Astrocyte (in vitro differentiated cells and primary cell): ENCODE measurements around the gene HLA-DQA1. TPM values are rescaled to one million over a fixed set of nuclear protein-coding genes. Genes with fewer than 3 reads are reported as not detected.

ENCODE experiments used
- DNase-seq: peaks from one replicate; pipeline ENCODE4 v3.0.0-alpha.2; 2010; ENCODE audit warnings: low read depth
- FAIRE-seq: peaks from 2 replicates; lab custom pipeline; 2011; peaks lifted over from hg19 to GRCh38; lab: Jason Lieb, UNC
- H2AFZ ChIP-seq: 2 replicates; pipeline ENCODE4 v1.6.0; 2012; ENCODE audit warnings: low read depth, low read length, inconsistent platforms
- H3K27ac ChIP-seq: 2 replicates; pipeline ENCODE4 v1.5.1; 2011; ENCODE audit warnings: low read depth, low read length, inconsistent platforms
- H3K27me3 ChIP-seq: 2 replicates; pipeline ENCODE4 v1.6.0; 2011; ENCODE audit warnings: low read length, inconsistent platforms; ENCODE audit not compliant: insufficient read depth
- H3K36me3 ChIP-seq: 2 replicates; pipeline ENCODE4 v1.5.1; 2011; ENCODE audit warnings: low read length, inconsistent platforms; ENCODE audit not compliant: insufficient read depth
- H3K4me1 ChIP-seq: 2 replicates; pipeline ENCODE4 v1.5.1; 2011; ENCODE audit warnings: low read length, inconsistent platforms; ENCODE audit not compliant: insufficient read depth
- H3K4me2 ChIP-seq: 2 replicates; pipeline ENCODE4 v1.6.0; 2012; ENCODE audit warnings: low read length, inconsistent platforms
- H3K4me3 ChIP-seq: 2 replicates; pipeline ENCODE4 v1.5.1; 2011; ENCODE audit warnings: low read depth, mild to moderate bottlenecking, low read length, inconsistent platforms; ENCODE audit not compliant: insufficient read depth
- H3K79me2 ChIP-seq: 2 replicates; pipeline ENCODE4 v1.6.0; 2012; ENCODE audit warnings: mild to moderate bottlenecking, low read length, inconsistent platforms; ENCODE audit not compliant: insufficient read depth
- H3K9ac ChIP-seq: 2 replicates; pipeline ENCODE4 v1.6.0; 2012; ENCODE audit warnings: mild to moderate bottlenecking, low read length, inconsistent platforms
- H3K9me3 ChIP-seq: 2 replicates; pipeline ENCODE4 v1.5.1; 2012; ENCODE audit warnings: low read depth, mild to moderate bottlenecking, low read length, inconsistent platforms; ENCODE audit not compliant: insufficient read depth
- H4K20me1 ChIP-seq: 2 replicates; pipeline ENCODE4 v1.6.0; 2012; ENCODE audit warnings: low read length, inconsistent platforms; ENCODE audit not compliant: insufficient read depth
- H3K27ac Mint-ChIP-seq: one replicate; pipeline ENCODE4 v1.8.0; 2021; ENCODE audit warnings: mild to moderate bottlenecking, mixed read lengths; ENCODE audit not compliant: unreplicated experiment
- H3K27me3 Mint-ChIP-seq: one replicate; pipeline ENCODE4 v1.8.0; 2021; ENCODE audit warnings: low read depth, mixed read lengths; ENCODE audit not compliant: unreplicated experiment
- H3K36me3 Mint-ChIP-seq: one replicate; pipeline ENCODE4 v1.8.0; 2021; ENCODE audit warnings: low read depth, mixed read lengths; ENCODE audit not compliant: unreplicated experiment
- H3K4me1 Mint-ChIP-seq: one replicate; pipeline ENCODE4 v1.8.0; 2021; ENCODE audit warnings: low read depth, mixed read lengths; ENCODE audit not compliant: unreplicated experiment
- H3K4me3 Mint-ChIP-seq: one replicate; pipeline ENCODE4 v1.8.0; 2021; ENCODE audit warnings: mild to moderate bottlenecking, moderate library complexity, mixed read lengths; ENCODE audit not compliant: unreplicated experiment
- H3K9me3 Mint-ChIP-seq: one replicate; pipeline ENCODE4 v1.8.0; 2021; ENCODE audit warnings: mild to moderate bottlenecking, mixed read lengths; ENCODE audit not compliant: unreplicated experiment
- EZH2 ChIP-seq: IDR thresholded peaks from 2 replicates; pipeline ENCODE4 v1.6.1; 2012; ENCODE audit warnings: mild to moderate bottlenecking, low read length, inconsistent platforms; ENCODE audit not compliant: insufficient read depth
- total RNA-seq: library from RNA; stranded (reverse); gene quantifications from 2 replicates; pipeline ENCODE4 v1.2.1, GENCODE V29; 2021
- TF ChIP-seq, protein P1 (sequence below): IDR thresholded peaks from 2 replicates; pipeline ENCODE4 v1.5.1; 2011; ENCODE audit warnings: low read depth, mild to moderate bottlenecking, inconsistent platforms, low read length, moderate library complexity; ENCODE audit not compliant: insufficient read depth

The HLA-DQA1 gene
- total RNA-seq, 1 donor from 2014 or later = not detected

DNA sequence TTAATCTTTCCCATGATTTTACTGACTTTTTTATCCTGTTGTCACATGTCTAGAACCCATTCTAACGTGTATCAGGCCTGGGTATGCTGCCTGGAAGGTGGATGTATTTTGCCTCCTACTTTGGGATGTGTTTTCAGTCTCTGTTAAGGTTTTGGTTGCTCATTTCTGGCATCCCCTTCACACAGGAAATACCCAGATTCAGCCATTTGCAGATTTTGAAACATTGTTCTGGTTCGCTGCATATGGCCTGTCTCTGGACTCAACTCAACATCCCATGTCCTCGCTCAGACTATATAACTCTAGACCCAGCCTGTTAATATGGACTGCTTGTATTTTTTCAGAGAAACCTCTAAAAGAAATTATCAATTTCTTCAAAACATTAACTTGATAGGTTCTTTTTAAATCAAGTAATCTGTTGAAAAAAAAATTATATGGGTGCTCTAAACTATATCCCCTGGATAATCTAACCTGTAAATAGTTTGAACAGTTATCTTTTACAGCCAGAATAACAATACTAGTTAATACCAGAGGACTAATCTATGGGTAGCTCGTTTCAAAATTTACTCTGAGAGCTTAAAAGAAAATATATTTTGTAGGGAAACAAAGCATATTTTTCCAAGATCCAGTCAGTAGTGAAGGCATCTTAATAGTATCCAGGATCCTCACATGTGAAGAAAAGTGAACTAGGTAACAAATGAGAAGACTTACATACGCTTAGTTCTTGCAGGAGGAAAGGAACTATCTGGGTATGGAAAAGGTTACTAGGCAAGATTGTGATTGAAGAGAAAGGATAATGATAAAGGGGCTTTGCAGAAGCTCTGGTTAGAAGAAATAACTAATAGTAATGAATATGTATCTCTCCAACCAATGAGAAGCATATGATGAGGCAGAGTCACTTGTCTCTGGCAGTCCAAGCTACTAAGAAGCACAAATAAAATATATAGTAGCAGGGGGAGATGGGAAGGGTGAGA lies 52.6 kb downstream of the HLA-DQA1 start:
- Histone ChIP-seq H3K4me2 (no peak overlapping the region), H3K4me3 (no peak overlapping the region), H3K79me2 (no peaks in the 10 kb centered on the region), H3K4me1 (no peaks in the 10 kb centered on the region), H3K27ac (no peak overlapping the region), H3K9me3 (no peaks in the 10 kb centered on the region), H3K36me3 (no peaks in the 10 kb centered on the region), H3K27me3 (peaks cover 4% of the 10 kb centered on the region), H4K20me1 (no peaks in the 10 kb centered on the region), H3K9ac (no peak overlapping the region), H2AFZ (no peak overlapping the region)
- Mint-ChIP-seq H3K36me3 (no peaks in the 10 kb centered on the region), H3K27me3 (no peaks in the 10 kb centered on the region), H3K27ac (no peak overlapping the region), H3K4me1 (no peaks in the 10 kb centered on the region), H3K9me3 (peaks cover 1% of the 10 kb centered on the region), H3K4me3 (no peak overlapping the region)
- DNase-seq (no peak), FAIRE-seq (no peak)
- no peak for TF ChIP-seq EZH2
- TF ChIP-seq, protein P1, sequence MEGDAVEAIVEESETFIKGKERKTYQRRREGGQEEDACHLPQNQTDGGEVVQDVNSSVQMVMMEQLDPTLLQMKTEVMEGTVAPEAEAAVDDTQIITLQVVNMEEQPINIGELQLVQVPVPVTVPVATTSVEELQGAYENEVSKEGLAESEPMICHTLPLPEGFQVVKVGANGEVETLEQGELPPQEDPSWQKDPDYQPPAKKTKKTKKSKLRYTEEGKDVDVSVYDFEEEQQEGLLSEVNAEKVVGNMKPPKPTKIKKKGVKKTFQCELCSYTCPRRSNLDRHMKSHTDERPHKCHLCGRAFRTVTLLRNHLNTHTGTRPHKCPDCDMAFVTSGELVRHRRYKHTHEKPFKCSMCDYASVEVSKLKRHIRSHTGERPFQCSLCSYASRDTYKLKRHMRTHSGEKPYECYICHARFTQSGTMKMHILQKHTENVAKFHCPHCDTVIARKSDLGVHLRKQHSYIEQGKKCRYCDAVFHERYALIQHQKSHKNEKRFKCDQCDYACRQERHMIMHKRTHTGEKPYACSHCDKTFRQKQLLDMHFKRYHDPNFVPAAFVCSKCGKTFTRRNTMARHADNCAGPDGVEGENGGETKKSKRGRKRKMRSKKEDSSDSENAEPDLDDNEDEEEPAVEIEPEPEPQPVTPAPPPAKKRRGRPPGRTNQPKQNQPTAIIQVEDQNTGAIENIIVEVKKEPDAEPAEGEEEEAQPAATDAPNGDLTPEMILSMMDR = no peak

DNA sequence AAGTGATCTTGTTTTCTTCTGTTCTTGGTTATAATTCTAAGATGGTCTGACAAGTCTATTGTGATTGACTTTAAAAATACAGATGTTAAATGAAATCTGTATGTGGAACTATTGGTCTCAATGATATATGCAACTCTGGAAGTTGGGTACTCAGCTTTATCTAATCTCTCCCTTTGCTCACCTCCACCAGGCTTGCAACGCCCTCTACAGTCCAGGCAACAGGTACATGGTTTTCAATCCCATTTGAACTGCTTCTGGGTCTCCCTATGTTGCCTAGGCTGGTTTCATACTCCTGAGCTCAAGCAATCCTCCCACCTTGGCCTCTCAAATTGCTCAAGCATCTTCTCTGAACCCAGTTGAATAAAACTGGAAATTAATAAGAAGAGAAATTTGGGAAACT lies 54.8 kb downstream of the HLA-DQA1 start:
- Histone ChIP-seq H3K4me2 (no peak overlapping the region), H4K20me1 (no peaks in the 10 kb centered on the region), H3K27me3 (peaks cover 4% of the 10 kb centered on the region), H3K4me3 (no peak overlapping the region), H3K27ac (no peak overlapping the region), H3K9me3 (no peaks in the 10 kb centered on the region), H2AFZ (no peak overlapping the region), H3K4me1 (no peaks in the 10 kb centered on the region), H3K9ac (no peak overlapping the region), H3K36me3 (no peaks in the 10 kb centered on the region), H3K79me2 (no peaks in the 10 kb centered on the region)
- Mint-ChIP-seq H3K4me3 (no peak overlapping the region), H3K4me1 (no peaks in the 10 kb centered on the region), H3K9me3 (peaks cover 1% of the 10 kb centered on the region), H3K27me3 (peaks cover 5% of the 10 kb centered on the region), H3K27ac (no peak overlapping the region), H3K36me3 (no peaks in the 10 kb centered on the region)
- DNase-seq (no peak), FAIRE-seq (no peak)
- TF ChIP-seq EZH2 = no peak
- TF ChIP-seq, protein P1 = no peak

Other genes starting within 250 kb of the HLA-DQA1 start
- not detected in 2 replicates for gene BTNL2, start 230.2 kb upstream of the HLA-DQA1 start, total RNA-seq
- not detected in 2 replicates for gene HLA-DRA, start 197.5 kb upstream of the HLA-DQA1 start, total RNA-seq
- gene HLA-DRB5, start 107.1 kb upstream of the HLA-DQA1 start, total RNA-seq = not detected in 2 replicates
- gene HLA-DRB1, start 47.6 kb upstream of the HLA-DQA1 start, total RNA-seq = 0.93 and 1.5 TPM in 2 replicates
- 3.7 and 4.1 TPM in 2 replicates for gene HLA-DQB1, start 29.3 kb downstream of the HLA-DQA1 start, total RNA-seq
- not detected in 2 replicates for gene HLA-DQA2, start 104.0 kb downstream of the HLA-DQA1 start, total RNA-seq
- not detected in 2 replicates for gene HLA-DQB2, start 126.1 kb downstream of the HLA-DQA1 start, total RNA-seq
- 0.20 and 0.79 TPM in 2 replicates for gene HLA-DOB, start 179.6 kb downstream of the HLA-DQA1 start, total RNA-seq
- 118 and 121 TPM in 2 replicates for gene TAP2, start 201.3 kb downstream of the HLA-DQA1 start, total RNA-seq
- 45.5 and 57.5 TPM in 2 replicates for gene PSMB8, start 206.6 kb downstream of the HLA-DQA1 start, total RNA-seq
- 135 and 160 TPM in 2 replicates for gene TAP1, start 216.3 kb downstream of the HLA-DQA1 start, total RNA-seq
- gene PSMB9, start 216.8 kb downstream of the HLA-DQA1 start, total RNA-seq = 34.1 and 42.8 TPM in 2 replicates